ENCODE data around the gene BARHL2.

DNA sequence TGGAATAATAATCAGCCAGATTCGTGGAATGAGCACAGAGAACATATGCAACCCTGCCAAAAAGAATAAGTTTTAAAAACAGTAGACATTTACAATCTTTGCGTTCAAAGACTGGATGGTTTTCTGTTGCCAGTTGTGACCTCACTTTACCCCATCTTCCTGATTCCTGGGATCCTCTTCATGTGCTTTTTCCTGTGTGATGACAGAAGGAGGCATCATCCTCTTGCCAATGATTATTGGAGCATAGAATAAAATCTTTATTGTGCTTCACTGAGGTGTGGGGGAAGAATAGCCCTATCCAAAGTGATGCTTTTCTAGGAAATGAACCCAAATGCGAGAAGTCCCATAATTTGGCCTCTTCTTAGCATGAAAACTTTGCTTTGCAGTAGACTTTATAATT is 15.0 kb upstream of the BARHL2 start:
- TF ChIP-seq SMC3 (IDR thresholded peaks at IDR 0.05) (no peak), TP53 (CRISPR knock-in tag; IDR thresholded peaks at IDR 0.05) (no peak), KDM1A (IDR thresholded peaks at IDR 0.05; ENCODE audit: low read depth) (no peak), JUNB (IDR thresholded peaks at IDR 0.05) (no peak), EP300 (IDR thresholded peaks at IDR 0.05) (no peak), HOXA7 (CRISPR knock-in tag; IDR thresholded peaks at IDR 0.05) (no peak), HDAC2 (IDR thresholded peaks at IDR 0.05) (no peak), CHD2 (IDR thresholded peaks at IDR 0.05; ENCODE audit: low read length, partially characterized antibody) (no peak), NFE2L2 (conservative IDR thresholded peaks at IDR 0.05; ENCODE audit: low read length) (no peak), CHD4 (IDR thresholded peaks at IDR 0.05; ENCODE audit: borderline replicate concordance) (no peak), RFX5 (IDR thresholded peaks at IDR 0.05) (no peak)
- TF ChIP-seq, protein P1, sequence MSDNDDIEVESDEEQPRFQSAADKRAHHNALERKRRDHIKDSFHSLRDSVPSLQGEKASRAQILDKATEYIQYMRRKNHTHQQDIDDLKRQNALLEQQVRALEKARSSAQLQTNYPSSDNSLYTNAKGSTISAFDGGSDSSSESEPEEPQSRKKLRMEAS (IDR thresholded peaks at IDR 0.05): no peak
- TF ChIP-seq, protein P2, sequence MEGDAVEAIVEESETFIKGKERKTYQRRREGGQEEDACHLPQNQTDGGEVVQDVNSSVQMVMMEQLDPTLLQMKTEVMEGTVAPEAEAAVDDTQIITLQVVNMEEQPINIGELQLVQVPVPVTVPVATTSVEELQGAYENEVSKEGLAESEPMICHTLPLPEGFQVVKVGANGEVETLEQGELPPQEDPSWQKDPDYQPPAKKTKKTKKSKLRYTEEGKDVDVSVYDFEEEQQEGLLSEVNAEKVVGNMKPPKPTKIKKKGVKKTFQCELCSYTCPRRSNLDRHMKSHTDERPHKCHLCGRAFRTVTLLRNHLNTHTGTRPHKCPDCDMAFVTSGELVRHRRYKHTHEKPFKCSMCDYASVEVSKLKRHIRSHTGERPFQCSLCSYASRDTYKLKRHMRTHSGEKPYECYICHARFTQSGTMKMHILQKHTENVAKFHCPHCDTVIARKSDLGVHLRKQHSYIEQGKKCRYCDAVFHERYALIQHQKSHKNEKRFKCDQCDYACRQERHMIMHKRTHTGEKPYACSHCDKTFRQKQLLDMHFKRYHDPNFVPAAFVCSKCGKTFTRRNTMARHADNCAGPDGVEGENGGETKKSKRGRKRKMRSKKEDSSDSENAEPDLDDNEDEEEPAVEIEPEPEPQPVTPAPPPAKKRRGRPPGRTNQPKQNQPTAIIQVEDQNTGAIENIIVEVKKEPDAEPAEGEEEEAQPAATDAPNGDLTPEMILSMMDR (IDR thresholded peaks at IDR 0.05): no peak
- TF ChIP-seq, protein P3, sequence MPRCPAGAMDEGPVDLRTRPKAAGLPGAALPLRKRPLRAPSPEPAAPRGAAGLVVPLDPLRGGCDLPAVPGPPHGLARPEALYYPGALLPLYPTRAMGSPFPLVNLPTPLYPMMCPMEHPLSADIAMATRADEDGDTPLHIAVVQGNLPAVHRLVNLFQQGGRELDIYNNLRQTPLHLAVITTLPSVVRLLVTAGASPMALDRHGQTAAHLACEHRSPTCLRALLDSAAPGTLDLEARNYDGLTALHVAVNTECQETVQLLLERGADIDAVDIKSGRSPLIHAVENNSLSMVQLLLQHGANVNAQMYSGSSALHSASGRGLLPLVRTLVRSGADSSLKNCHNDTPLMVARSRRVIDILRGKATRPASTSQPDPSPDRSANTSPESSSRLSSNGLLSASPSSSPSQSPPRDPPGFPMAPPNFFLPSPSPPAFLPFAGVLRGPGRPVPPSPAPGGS (IDR thresholded peaks at IDR 0.05): no peak

Measured in A549 (cell line).